Dendritic cell treated with granulocyte-macrophage colony-stimulating factor and Interleukin-4, amounts not matched to agents 40 ng/mL and 50 ng/mL, for 4 days (primary cell): ENCODE results near the gene HRAS.

ENCODE experiments used
- H3K27ac Mint-ChIP-seq: one replicate; pipeline ENCODE4 v1.8.0; 2022; ENCODE audit warnings: mild to moderate bottlenecking, mixed read lengths
- H3K27me3 Mint-ChIP-seq: one replicate; pipeline ENCODE4 v1.8.0; 2022; ENCODE audit warnings: mild to moderate bottlenecking, mixed read lengths
- H3K36me3 Mint-ChIP-seq: one replicate; pipeline ENCODE4 v1.8.0; 2022; ENCODE audit warnings: low read depth, mixed read lengths
- H3K4me1 Mint-ChIP-seq: one replicate; pipeline ENCODE4 v1.8.0; 2022; ENCODE audit warnings: low read depth, mixed read lengths
- H3K4me3 Mint-ChIP-seq: one replicate; pipeline ENCODE4 v1.8.0; 2022; ENCODE audit warnings: mild to moderate bottlenecking, moderate library complexity, mixed read lengths
- H3K9me3 Mint-ChIP-seq: one replicate; pipeline ENCODE4 v1.8.0; 2022; ENCODE audit warnings: mixed read lengths
- intact Hi-C: fragments of 100-400 bp; cut with micrococcal nuclease; formaldehyde crosslinking; loops from one replicate; pipeline ENCODE4 v1.15.0; 2022

HRAS gene

DNA sequence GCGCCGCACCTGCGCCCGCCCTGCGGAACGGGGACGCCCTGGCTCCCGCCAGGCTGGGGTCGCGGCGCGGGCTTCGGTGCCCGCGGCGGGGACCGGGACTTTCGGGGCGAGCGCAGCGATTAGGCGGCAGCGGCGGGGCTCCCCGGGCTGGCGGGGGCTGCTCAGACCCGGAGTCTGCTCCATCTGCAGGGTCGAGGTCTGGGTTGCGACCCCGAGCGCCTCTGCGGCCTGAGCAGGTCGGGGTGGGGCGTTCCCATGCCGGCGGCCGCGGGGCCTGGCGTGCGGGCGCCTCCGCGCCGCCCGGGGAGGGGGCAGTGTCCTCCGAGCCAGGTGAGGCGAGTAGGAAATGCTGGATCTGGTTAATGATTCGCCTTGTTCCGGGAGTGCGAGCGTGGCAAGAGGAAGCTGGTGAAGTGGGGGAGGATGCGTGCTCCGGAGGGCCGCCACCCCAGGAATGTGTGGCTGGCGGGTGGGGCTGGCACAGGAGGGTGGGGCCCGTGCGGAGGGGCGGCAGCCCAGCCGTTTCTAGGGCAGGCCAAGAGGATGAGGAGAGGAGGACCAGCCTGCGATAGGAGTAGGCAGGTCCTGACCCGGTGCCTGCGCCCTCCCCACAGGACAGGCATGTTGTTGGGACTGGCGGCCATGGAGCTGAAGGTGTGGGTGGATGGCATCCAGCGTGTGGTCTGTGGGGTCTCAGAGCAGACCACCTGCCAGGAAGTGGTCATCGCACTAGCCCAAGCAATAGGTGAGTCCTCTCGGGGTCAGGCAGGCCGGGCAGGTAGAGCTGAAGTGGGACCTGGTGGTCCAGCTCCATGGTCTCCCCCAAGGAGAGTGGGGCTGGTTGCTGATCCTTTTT lies 26.0 kb upstream of the HRAS start:
- no peaks in the 10 kb centered on the region for H3K9me3 Mint-ChIP-seq
- peak overlapping the region; percentile 49 for H3K27ac Mint-ChIP-seq
- peaks cover 36% of the 10 kb centered on the region for H3K4me1 Mint-ChIP-seq
- peaks cover 27% of the 10 kb centered on the region for H3K36me3 Mint-ChIP-seq
- H3K27me3 Mint-ChIP-seq, result peaks cover 36% of the 10 kb centered on the region
- intact Hi-C loops, result no loop called here
- peak overlapping the region; percentile 78 for H3K4me3 Mint-ChIP-seq

DNA sequence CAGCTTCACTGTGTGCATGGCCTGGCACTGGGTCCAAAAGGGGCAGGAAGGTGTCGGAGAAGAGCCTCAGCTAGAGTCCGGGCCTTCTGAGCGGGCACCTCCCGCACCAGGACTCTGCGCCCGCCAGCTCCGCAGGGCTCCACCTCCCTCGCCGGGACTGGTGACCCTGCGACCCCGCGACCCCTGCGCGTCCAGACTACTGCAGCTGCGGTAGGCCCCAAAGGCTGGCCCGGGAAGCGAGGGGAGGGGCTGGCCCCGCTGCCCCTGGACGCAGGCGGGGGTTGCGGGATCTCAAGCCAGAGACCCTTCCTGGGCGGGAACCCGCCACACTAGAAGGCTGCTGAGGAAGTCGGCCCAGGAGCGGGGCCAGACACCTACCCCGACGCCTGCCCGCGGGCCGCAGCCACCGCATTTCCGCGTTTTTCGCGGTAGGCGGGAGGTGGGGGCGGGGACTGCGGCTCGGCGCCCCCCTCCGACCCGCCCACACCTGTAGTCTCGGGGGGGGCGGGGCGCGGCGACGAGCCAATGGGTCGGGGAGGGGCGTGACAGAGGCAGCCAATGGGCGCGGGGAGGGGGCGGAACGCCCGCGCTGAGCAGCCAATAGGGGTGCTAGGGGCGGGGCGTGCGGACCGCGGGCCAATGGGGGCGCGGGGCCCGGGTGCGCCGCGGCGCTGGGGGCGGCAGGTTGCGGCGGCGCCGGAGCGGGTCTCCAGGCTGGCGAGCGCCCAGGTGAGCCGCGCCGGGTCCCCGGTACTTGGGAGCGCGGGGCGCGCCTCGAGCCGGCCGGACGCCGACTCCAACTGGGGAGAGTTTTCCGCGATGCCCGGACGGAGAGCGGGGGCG lies 25.1 kb upstream of the HRAS start, which contains the start of the genes LMNTD2 and RASSF7:
TSS of gene LMNTD2 (minus strand) at position 434 of the 843 bp plus-strand sequence. CDS start at position 412, 22 bp downstream.
TSS of gene RASSF7 (plus strand) at position 666 of the 843 bp plus-strand sequence. CDS start 799 bp downstream, outside the sequence.
- peak within 1 kb of the TSS; percentile 78 for H3K4me3 Mint-ChIP-seq
- no peaks in the 10 kb centered on the region for H3K9me3 Mint-ChIP-seq
- peaks cover 41% of the 10 kb centered on the region for H3K27me3 Mint-ChIP-seq
- H3K36me3 Mint-ChIP-seq, result peaks cover 26% of the 10 kb centered on the region
- H3K4me1 Mint-ChIP-seq, result peaks cover 39% of the 10 kb centered on the region
- intact Hi-C loops, result no loop called here
- peak within 1 kb of the TSS; percentile 62 for H3K27ac Mint-ChIP-seq

DNA sequence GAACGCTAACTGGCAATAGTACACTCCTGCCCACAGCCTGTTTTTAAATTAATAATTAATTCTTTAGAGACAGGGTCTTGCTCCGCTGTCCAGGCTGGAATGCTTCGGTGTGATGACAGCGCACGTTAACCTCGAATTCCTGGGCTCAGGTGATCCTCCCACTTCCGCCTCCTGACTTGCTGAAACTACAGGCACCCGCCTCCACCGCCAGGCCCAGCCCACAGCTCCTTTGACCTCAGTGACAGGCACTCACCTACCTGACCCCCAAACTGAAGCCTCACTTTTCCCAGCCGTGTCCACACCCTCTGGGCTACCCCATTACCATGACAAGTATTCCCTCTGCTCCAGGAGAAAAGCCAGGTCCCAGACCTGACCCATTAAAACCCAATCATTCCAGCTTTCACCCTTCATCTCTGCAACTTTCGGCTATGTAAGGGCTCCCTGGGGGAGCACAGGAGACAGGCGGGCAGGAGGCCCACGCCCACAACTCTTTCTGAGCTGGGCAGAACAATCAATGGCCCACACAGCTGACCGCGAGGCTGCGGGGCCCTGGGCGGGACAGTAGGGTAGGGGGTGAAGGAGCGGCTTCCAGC lies 24.4 kb upstream of the HRAS start:
- peaks cover 47% of the 10 kb centered on the region for H3K27me3 Mint-ChIP-seq
- H3K4me1 Mint-ChIP-seq, result peaks cover 39% of the 10 kb centered on the region
- H3K4me3 Mint-ChIP-seq, result peak overlapping the region; percentile 78
- intact Hi-C loops, result loop anchor here (5.0 kb wide), 1 partner anchor 162 kb away; no protein-coding TSS in a partner anchor
- peak overlapping the region; percentile 62 for H3K27ac Mint-ChIP-seq
- H3K36me3 Mint-ChIP-seq, result peaks cover 25% of the 10 kb centered on the region
- no peaks in the 10 kb centered on the region for H3K9me3 Mint-ChIP-seq

DNA sequence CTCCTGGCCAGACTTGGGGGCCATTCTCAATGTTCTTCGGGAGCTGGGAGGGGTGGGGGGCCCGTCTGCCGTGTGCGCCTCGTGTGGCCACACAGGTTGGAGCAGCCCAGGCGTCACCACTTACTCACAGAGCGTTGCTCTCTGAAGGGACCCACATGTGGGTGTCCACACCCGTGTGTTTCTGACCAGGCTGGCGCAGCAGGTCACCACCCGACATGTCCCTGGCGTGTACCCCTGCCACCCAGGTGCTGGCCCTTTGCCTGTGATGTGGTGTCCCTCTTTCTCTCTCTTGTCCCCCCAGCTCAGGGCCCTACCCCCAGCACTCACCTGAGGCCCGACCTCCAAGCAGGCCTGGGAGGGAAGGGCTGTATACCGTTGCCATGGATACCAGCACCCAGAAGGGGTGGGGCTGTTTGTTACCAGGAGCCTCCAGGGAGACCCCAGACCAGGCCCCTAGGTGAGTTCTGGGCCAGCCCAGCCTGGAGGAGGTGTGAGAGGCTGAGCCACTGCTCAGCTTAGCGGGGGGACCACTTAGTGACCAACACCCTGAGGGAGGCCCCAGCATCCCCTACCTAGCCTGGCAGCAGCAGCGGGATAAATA lies 23.7 kb upstream of the HRAS start:
- Mint-ChIP-seq H3K27ac (no peak overlapping the region), H3K9me3 (no peaks in the 10 kb centered on the region), H3K27me3 (peaks cover 53% of the 10 kb centered on the region), H3K4me3 (no peak overlapping the region), H3K4me1 (peaks cover 34% of the 10 kb centered on the region), H3K36me3 (peaks cover 18% of the 10 kb centered on the region)
- intact Hi-C loops, result loop anchor here (5.0 kb wide), 1 partner anchor 163 kb away; no protein-coding TSS in a partner anchor

DNA sequence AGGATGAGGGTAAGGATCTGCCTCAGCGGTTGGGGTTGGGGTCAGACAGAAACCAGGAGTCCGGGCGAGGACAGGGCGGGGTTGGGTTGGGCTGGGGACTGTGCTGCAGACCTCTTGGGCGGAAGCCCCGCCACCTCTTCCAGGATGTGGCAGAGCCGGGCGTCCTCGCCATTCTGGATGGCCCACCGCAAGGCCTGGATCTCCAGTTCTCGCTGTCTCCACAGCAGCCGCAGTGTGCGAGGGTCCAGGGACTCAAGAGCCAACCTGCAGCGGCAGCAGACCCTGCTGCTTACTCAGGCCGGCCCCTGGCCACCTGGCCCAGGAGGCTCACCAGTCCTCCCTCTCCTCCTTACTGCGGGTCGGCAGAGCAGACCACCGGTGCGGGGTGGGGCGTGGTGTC lies 23.1 kb upstream of the HRAS start:
- H3K9me3 Mint-ChIP-seq, result no peaks in the 10 kb centered on the region
- H3K27me3 Mint-ChIP-seq, result peaks cover 59% of the 10 kb centered on the region
- intact Hi-C loops, result loop anchor here (5.0 kb wide), 1 partner anchor 164 kb away; no protein-coding TSS in a partner anchor
- no peak overlapping the region for H3K27ac Mint-ChIP-seq
- H3K4me3 Mint-ChIP-seq, result no peak overlapping the region
- peaks cover 30% of the 10 kb centered on the region for H3K4me1 Mint-ChIP-seq
- peaks cover 12% of the 10 kb centered on the region for H3K36me3 Mint-ChIP-seq

DNA sequence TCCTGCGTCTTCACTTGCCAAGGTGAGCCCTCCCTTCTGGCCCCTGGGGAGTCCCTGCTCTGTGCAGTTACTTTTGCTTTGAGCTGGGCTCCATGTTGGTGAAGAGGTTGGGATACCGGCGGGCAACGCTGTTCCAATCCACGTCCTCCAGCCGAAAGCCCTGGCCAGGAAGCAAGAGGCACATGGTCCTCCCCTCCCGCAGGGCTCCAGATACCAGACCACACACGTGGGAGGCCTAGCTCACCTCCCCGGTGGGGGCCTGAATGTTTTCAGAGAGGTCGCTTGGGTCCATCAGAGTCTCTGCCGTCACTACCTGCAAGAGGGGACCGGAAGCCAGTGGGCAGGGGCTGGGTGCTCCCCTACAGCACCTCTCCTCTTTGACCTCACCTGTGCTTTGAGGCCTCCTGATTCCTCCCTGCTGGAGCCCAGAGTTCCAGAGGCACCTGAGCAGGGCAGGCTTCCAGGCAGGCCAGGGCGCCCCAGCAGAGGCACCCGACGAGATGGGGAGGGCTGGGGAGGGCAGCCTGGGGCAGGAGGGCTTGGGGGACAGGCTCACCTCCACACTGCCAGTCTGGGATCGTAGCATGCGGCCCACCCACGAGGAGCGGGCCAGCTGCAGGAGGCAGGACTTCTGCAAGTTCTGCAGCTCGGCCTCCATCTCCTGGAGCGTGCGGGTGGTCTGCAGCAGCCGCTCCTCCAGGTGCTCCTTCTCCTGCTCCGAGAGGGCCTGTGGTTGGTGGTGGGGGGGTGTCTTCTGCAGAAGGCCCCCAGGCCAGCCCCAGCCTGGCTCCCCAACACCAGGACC lies 22.2 kb upstream of the HRAS start:
- intact Hi-C loops, result loop anchor here (5.0 kb wide), 1 partner anchor 165 kb away; no protein-coding TSS in a partner anchor
- H3K27ac Mint-ChIP-seq, result no peak overlapping the region
- no peak overlapping the region for H3K4me3 Mint-ChIP-seq
- peaks cover 27% of the 10 kb centered on the region for H3K4me1 Mint-ChIP-seq
- H3K27me3 Mint-ChIP-seq, result peaks cover 69% of the 10 kb centered on the region
- H3K36me3 Mint-ChIP-seq, result peaks cover 2% of the 10 kb centered on the region
- no peaks in the 10 kb centered on the region for H3K9me3 Mint-ChIP-seq

DNA sequence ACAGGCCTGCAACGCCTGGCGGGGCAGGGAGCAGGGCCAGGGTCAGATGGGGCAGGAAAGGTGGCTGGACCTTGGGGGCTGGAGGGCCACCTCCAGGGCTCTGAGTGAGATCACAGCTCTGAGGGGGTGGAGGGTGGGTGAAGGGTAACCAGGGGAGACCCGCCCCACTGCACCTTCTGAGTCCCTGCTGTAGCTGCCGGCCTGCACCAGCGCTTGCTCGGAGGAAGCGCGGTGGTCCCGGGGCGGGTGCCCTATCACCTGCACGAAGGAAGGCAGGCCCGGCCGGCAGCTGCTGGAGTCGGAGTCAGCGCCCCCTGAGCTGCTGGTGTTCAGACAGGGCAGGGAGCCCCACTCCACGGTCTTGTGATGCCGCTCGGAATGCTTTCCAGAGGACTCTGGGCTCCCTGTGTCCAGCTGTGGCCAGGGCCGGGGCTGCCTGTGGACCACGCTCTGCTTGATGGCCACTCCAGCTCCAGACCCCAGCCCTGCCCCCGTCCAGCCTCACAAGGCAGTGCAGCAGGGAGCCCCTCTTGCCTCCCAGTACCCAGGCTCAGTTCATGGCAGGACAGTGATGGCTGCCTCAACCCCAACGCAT lies 21.4 kb upstream of the HRAS start:
- intact Hi-C loops, result loop anchor here (5.0 kb wide), 1 partner anchor 166 kb away; no protein-coding TSS in a partner anchor
- Mint-ChIP-seq H3K27ac (no peak overlapping the region), H3K9me3 (no peaks in the 10 kb centered on the region), H3K36me3 (no peaks in the 10 kb centered on the region), H3K4me1 (peaks cover 26% of the 10 kb centered on the region), H3K4me3 (no peak overlapping the region), H3K27me3 (peaks cover 73% of the 10 kb centered on the region)

DNA sequence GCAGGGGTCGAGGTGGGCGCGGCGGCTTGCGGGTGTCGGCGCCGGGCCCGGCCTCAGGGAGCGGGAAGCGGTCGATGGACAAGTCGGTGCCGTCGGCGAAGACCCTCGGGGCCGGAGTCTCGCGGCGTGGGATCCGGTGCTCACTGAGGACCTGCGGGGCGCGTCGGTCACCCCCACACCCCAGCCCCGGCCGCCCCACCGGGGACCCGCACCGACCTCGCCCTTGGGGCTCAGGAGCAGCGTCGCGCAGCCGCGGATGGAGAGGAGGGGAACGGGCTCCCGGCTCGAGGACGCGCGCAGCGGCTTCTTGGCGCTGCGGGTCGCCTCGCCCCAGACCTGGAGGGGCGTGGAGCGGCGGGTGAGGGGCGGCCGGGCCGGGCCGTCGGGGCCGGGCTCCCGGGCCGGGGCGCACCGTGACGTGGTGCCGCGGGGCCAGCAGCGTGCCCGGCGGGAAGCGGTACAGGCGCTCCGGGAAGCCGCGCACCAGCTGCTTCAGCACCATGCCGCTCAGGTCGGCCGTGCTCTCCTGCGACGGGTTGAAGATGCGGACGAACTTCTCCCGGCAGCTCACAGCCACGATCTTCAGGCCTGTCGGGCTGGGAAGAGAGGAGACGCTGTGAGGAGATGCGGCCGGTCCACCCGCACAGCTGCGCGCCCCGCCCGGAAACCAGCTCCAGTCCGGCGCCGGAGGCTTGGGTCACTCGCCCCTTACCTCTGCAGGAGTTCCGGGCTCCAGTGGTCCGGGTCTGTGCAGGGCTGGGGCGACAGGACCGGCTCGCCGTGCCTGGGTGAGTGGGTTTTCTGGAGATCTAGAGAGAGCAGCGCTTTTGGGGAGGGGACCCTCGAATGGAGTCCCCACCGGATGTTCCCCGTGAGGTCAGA lies 20.6 kb upstream of the HRAS start:
- no peaks in the 10 kb centered on the region for H3K9me3 Mint-ChIP-seq
- peaks cover 76% of the 10 kb centered on the region for H3K27me3 Mint-ChIP-seq
- H3K4me3 Mint-ChIP-seq, result no peak overlapping the region
- intact Hi-C loops, result loop anchor here (5.0 kb wide), 1 partner anchor 166 kb away; no protein-coding TSS in a partner anchor
- no peak overlapping the region for H3K27ac Mint-ChIP-seq
- H3K4me1 Mint-ChIP-seq, result peaks cover 20% of the 10 kb centered on the region
- H3K36me3 Mint-ChIP-seq, result no peaks in the 10 kb centered on the region

DNA sequence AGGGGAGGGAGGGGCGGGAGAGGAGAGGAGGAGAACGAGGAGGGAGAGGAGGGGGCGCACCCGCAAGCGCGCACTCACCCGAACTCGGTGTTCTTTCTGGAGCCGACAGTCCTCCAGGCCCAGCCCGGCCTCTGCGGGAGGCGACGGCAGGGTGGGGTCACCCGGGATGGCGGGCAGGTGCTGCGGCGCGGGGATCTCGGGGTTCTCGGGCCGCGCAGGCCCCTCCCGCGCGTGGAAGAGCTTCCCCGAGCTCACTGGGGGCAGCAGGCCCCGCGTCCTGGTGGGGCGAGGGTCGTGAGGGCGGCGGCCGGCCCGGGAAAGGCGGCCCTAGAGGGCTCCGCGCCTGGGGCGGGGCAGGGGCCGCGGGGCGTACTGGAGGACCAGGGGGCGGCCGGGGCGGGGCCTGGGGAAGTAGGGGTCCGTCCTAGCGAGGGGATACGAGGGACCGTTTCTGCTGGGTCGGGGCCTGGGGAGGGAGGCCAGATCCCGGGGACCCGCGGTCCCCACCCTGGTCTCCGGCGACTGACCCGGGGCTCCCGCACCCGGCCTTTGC lies 19.9 kb upstream of the HRAS start:
- H3K36me3 Mint-ChIP-seq, result no peaks in the 10 kb centered on the region
- H3K4me1 Mint-ChIP-seq, result peaks cover 18% of the 10 kb centered on the region
- no peak overlapping the region for H3K4me3 Mint-ChIP-seq
- H3K27me3 Mint-ChIP-seq, result peaks cover 78% of the 10 kb centered on the region
- H3K9me3 Mint-ChIP-seq, result no peaks in the 10 kb centered on the region
- no peak overlapping the region for H3K27ac Mint-ChIP-seq
- intact Hi-C loops, result loop anchor here (5.0 kb wide), 1 partner anchor 167 kb away; no protein-coding TSS in a partner anchor

DNA sequence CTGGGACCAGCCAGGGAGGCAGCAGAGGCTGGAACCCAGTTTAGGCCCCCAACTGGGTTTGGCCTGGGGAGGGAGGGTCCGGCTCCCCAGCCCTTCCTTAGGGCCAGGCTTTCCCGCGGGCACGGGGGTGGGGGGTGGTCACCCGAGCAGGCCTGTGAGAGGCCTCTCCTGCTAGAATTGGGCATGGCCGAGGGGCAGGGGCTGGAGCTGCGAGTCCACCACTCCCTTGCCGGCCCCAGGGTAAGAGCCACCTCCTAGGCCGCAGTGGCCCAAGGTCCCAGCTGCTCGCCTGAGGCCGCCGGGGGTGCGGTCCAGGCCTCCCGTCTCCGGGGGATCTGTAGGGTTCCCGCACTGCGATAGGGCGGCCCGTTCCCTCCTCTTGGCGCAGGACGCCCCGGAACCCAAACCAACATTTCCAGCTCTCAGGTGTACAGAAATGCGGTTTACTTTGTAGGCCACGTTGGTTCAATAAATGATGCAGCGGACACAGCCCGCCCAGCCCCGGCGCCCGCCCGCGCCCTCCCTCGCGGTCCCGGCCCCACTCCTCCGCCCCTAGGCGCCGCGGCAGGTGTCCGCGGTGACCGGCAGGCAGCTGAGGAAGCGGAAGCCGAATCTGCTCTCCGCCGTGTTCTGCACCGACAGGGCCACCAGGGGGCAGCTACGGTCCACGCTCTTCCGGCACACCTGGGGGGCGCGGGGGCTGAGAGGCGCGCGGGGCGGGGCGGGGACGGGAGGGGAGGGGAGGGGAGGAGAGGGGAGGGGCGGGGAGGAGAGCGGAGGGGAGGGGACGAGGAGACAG lies 19.3 kb upstream of the HRAS start:
- Mint-ChIP-seq H3K27me3 (peaks cover 75% of the 10 kb centered on the region), H3K9me3 (no peaks in the 10 kb centered on the region), H3K4me1 (peaks cover 12% of the 10 kb centered on the region), H3K4me3 (no peak overlapping the region), H3K27ac (no peak overlapping the region), H3K36me3 (no peaks in the 10 kb centered on the region)
- intact Hi-C loops, result loop anchor here (5.0 kb wide), 1 partner anchor 168 kb away; no protein-coding TSS in a partner anchor

DNA sequence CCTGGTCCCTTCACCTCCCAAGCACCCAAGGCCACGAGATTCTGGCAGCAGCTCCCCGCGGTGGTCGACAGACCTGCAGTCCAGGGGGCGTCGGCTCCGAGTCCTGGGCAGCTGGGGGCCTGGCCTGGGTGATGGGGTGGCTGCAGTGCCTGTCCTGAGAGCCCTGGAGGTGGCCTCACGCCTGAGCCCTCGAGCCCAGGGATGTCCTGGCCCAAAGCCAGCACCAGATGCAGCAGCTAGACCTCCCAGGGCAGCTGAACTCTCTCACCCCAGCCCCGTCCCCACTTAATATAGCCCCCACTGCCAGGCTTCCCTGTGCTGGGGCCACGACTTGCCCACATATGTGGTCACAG lies 18.6 kb upstream of the HRAS start:
- peaks cover 70% of the 10 kb centered on the region for H3K27me3 Mint-ChIP-seq
- peaks cover 6% of the 10 kb centered on the region for H3K4me1 Mint-ChIP-seq
- no peaks in the 10 kb centered on the region for H3K9me3 Mint-ChIP-seq
- no peaks in the 10 kb centered on the region for H3K36me3 Mint-ChIP-seq
- H3K4me3 Mint-ChIP-seq, result no peak overlapping the region
- no peak overlapping the region for H3K27ac Mint-ChIP-seq
- intact Hi-C loops, result no loop called here
